HG03565 (cell line): ENCODE measurements around the gene DUSP16.

Experiments
- ATAC-seq: cut with Tn5 transposase; IDR thresholded peaks from one replicate; pipeline ENCODE4 v1.9.1; 2021; ENCODE audit warnings: mild to moderate bottlenecking, moderate library complexity; ENCODE audit not compliant: unreplicated experiment

DUSP16 gene

GRCh38 chr12:12445882-12446181 lies 116.8 kb downstream of the DUSP16 start:
- no peak for ATAC-seq

- ATAC-seq: no peak
Measured at GRCh38 chr12:12445165-12445881, 117.3 kb downstream of the DUSP16 start.

GRCh38 chr12:12443431-12443878 lies 119.2 kb downstream of the DUSP16 start:
- ATAC-seq: no peak

GRCh38 chr12:12442548-12443071 lies 120.1 kb downstream of the DUSP16 start:
- no peak for ATAC-seq

- no peak for ATAC-seq
Measured at GRCh38 chr12:12441843-12442461, 120.7 kb downstream of the DUSP16 start.

- ATAC-seq: no peak
Measured at GRCh38 chr12:12441429-12441807, 121.2 kb downstream of the DUSP16 start.

- no peak for ATAC-seq
Measured at GRCh38 chr12:12440784-12441428, 121.8 kb downstream of the DUSP16 start.

- no peak for ATAC-seq
Measured at GRCh38 chr12:12439636-12440035, 123.0 kb downstream of the DUSP16 start.

- ATAC-seq: no peak
Measured at GRCh38 chr12:12436831-12437345, 125.8 kb downstream of the DUSP16 start.

GRCh38 chr12:12433203-12433731 lies 129.4 kb downstream of the DUSP16 start:
- no peak for ATAC-seq

GRCh38 chr12:12432364-12432763 lies 130.3 kb downstream of the DUSP16 start:
- ATAC-seq: no peak

GRCh38 chr12:12428961-12429657 lies 133.6 kb downstream of the DUSP16 start:
- no peak for ATAC-seq

GRCh38 chr12:12428047-12428446 lies 134.6 kb downstream of the DUSP16 start:
- ATAC-seq: no peak

GRCh38 chr12:12427568-12427967 lies 135.1 kb downstream of the DUSP16 start:
- no peak for ATAC-seq

GRCh38 chr12:12425616-12426015 lies 137.0 kb downstream of the DUSP16 start:
- no peak for ATAC-seq

GRCh38 chr12:12425001-12425400 lies 137.7 kb downstream of the DUSP16 start:
- ATAC-seq: no peak
